NCI-H510A treated with DMSO at 0.1 percent for 48 hours (cell line): Measurements from ENCODE around the gene GALNT3.

Experiments used
- DNase-seq: peaks from one replicate; lab custom pipeline; 2025; lab: John Stamatoyannopoulos, UW

GALNT3 gene

GRCh38 chr2:165725421-165725820 lies 68.6 kb downstream of the GALNT3 start:
- DNase-seq, result no peak

DNA sequence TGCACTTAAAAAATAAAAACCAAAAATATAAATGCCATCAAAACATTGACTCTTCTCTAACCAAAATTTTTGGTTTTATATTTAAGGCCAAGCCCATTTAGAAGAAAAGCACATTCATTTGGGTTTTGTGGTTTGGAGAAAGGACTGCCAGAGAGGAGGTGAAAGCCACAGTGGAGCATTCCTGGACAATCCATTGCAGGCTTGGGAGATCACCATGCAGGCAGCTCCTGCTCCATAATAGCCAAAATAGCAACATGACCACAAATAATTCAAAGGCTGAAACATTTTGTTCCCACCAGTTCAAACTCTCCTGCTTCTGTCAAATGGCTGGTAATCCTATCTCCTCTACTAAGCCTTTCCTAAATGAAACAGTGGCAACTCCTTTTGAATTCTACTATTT lies 73.5 kb downstream of the GALNT3 start:
- DNase-seq, result no peak

GRCh38 chr2:165718610-165719210 lies 75.3 kb downstream of the GALNT3 start:
- DNase-seq, result no peak

DNA sequence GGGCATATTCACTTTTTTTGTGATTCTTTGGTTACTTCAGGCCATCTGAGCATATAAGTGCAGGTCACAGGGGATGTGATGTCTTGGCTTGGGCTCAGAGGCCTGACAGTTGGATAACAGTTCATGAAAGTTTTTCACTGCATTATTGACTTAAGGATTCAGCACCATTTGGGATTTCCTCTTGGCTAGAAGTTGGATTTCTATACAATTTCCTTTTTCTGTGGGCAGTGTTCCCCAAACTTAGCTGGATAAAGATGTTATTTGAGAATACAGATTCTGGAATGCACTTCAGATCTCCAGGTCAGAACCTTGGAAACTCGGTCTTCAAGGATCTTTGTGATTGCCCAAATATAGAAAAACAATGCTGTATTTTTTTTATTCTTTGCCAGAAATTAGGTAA lies 78.0 kb downstream of the GALNT3 start:
- no peak for DNase-seq

GRCh38 chr2:165706960-165707487 lies 87.0 kb downstream of the GALNT3 start:
- DNase-seq, result no peak

DNA sequence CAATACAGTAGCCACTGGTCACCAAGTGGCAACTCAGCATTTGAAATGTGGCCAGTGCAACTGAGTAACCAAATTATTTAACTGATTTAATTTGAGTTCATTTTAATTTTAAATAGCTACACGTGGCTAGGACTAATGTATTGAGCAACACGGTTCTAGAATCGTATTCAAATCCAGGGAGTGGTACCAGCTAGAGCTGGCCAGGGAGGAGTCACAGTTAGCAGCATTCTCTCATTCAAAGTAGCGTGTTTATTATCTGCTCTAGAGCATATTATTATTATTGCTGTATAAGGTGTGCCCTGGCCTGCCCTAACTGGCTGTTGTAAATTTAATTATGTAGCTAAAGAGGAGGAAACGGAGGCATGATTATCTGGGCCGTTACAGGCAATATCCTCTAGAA lies 92.9 kb downstream of the GALNT3 start:
- no peak for DNase-seq

DNA sequence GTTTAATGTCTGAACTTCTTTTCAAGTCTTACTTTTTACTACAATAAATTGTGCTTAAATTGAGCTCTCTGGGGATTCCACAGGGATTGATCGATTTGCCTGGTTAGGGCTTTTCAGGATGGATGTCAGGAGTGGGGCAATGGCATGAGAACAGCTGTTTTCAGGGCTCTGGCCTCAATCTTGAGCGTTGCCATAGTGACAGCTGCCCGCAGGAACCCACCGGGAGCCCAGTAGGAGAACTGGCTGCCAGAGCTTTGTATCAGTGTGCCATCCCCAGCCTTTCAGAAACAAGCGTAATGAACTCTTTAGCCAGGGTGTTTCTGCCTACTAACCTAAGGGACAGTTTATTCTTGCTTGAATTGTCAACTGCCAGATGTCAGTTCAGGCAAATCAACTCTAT lies 93.5 kb downstream of the GALNT3 start:
- no peak for DNase-seq

GRCh38 chr2:165699946-165700345 lies 94.1 kb downstream of the GALNT3 start:
- DNase-seq, result no peak

- peak; percentile 48 for DNase-seq
These were observed 95.6 kb downstream of the GALNT3 start for GRCh38 chr2:165698444-165698884.

DNA sequence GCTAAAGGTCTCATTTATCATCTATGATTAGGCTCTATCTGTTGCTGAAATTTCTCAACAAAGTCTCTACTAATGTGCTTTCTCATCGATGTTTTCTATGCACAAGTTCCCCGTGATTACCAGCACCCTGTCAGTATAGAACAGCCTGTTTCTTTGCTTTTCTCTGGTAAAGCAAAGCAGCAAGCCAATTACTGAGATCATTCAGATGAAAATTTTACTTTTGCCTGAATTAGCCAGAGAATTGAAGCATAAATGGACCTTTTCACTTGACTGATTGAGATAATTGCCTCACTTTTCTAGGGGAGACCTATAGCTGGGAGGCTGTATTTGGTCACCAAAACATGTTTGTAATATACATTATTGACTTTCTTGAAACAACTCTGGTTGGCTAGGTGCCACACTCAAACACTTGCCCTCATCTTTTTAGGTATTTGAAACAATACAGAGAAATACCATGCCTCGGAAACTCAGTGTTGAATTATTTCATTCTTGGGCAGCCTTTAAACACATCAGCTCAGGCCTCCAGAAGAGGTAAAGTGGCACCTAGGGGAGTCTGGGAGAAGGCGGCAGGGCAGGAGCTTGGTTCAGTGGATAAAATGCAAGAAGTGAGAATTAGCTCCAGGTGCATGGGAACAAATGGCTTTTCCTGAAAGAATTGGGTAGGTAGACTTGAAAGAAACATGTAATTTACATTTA lies 96.2 kb downstream of the GALNT3 start:
- peak; percentile 14 for DNase-seq
